Keratinocyte (primary cell): ENCODE data around the gene SLC37A1. TPM values are rescaled to one million over a fixed set of nuclear protein-coding genes. Genes with fewer than 3 reads are reported as not detected.

Source experiments
- DNase-seq: peaks from one replicate; pipeline ENCODE4 v3.0.0-alpha.2; 2011; ENCODE audit warnings: low read depth, missing footprints, low spot score
- FAIRE-seq: peaks from 2 replicates; lab custom pipeline; 2011; peaks lifted over from hg19 to GRCh38; lab: Jason Lieb, UNC
- H2AFZ ChIP-seq: 2 replicates; pipeline ENCODE4 v1.6.0; 2012; ENCODE audit warnings: low read length, control low read depth, inconsistent platforms; ENCODE audit not compliant: control insufficient read depth
- H3K27ac ChIP-seq: 2 replicates; pipeline ENCODE4 v1.5.1; 2011; ENCODE audit warnings: low read length; ENCODE audit not compliant: control insufficient read depth, insufficient read depth
- H3K27me3 ChIP-seq: 3 replicates; pipeline ENCODE4 v1.6.0; 2011; ENCODE audit warnings: low read length; ENCODE audit not compliant: control insufficient read depth, insufficient read depth; ENCODE audit errors: extremely low read depth
- H3K36me3 ChIP-seq, 2 experiments: 2 replicates in 1 of 2; 3 replicates in 1 of 2; pipeline ENCODE4 v1.5.1; 2011; ENCODE audit warnings: low read length in 2 of 2, mild to moderate bottlenecking in 1 of 2; ENCODE audit not compliant: control insufficient read depth in 2 of 2, insufficient read depth in 2 of 2; ENCODE audit errors: extremely low read depth in 1 of 2
- H3K4me1 ChIP-seq: 3 replicates; pipeline ENCODE4 v1.5.1; 2011; ENCODE audit warnings: low read length; ENCODE audit not compliant: control insufficient read depth, insufficient read depth; ENCODE audit errors: extremely low read depth
- H3K4me2 ChIP-seq: 3 replicates; pipeline ENCODE4 v1.6.0; 2011; ENCODE audit warnings: low read depth, low read length; ENCODE audit not compliant: control insufficient read depth, insufficient read depth; ENCODE audit errors: extremely low read depth
- H3K4me3 ChIP-seq, 3 experiments: fragments of 200-600 bp in 1 of 3; sonication (generic) in 1 of 3; 2 replicates in 2 of 3; 3 replicates in 1 of 3; pipeline ENCODE4 v1.5.1; 2011 to 2016; ENCODE audit warnings: low read length in 3 of 3, mild to moderate bottlenecking in 3 of 3, control low read depth in 2 of 3, inconsistent platforms in 1 of 3, low read depth in 1 of 3, mixed read lengths in 1 of 3, mixed run types in 1 of 3, moderate library complexity in 1 of 3; ENCODE audit not compliant: control insufficient read depth in 2 of 3, insufficient read depth in 2 of 3; ENCODE audit errors: extremely low read depth in 1 of 3
- H3K79me2 ChIP-seq: 2 replicates; pipeline ENCODE4 v1.6.0; 2012; ENCODE audit warnings: low read length; ENCODE audit not compliant: control insufficient read depth, insufficient read depth
- H3K9ac ChIP-seq: 3 replicates; pipeline ENCODE4 v1.6.0; 2011; ENCODE audit warnings: low read length; ENCODE audit not compliant: control insufficient read depth, insufficient read depth; ENCODE audit errors: extremely low read depth
- H3K9me1 ChIP-seq: 3 replicates; pipeline ENCODE4 v1.6.0; 2011; ENCODE audit warnings: low read length; ENCODE audit not compliant: control insufficient read depth, insufficient read depth; ENCODE audit errors: extremely low read depth
- H3K9me3 ChIP-seq: 2 replicates; pipeline ENCODE4 v1.5.1; 2012; ENCODE audit warnings: low read depth, low read length; ENCODE audit not compliant: control insufficient read depth
- H4K20me1 ChIP-seq: 3 replicates; pipeline ENCODE4 v1.6.0; 2011; ENCODE audit warnings: low read length; ENCODE audit not compliant: control insufficient read depth, insufficient read depth; ENCODE audit errors: extremely low read depth
- CTCF ChIP-seq, 3 experiments: IDR thresholded peaks in 1 of 3; conservative IDR thresholded peaks in 1 of 3; optimal IDR thresholded peaks in 1 of 3; 2 replicates in 2 of 3; 3 replicates in 1 of 3; pipeline versions ENCODE3 to v1.5.1; 2011; ENCODE audit warnings: low read length in 3 of 3, mild to moderate bottlenecking in 3 of 3, moderate library complexity in 2 of 3, control low read depth in 1 of 3, inconsistent platforms in 1 of 3; ENCODE audit not compliant: insufficient read depth in 2 of 3; ENCODE audit errors: extremely low read depth in 1 of 3
- EZH2 ChIP-seq: IDR thresholded peaks from one replicate; pipeline ENCODE4 v1.6.1; 2012; ENCODE audit warnings: inconsistent platforms, mild to moderate bottlenecking, low read length, moderate library complexity
- dilution Hi-C: fragments of 300-500 bp; cut with MboI; formaldehyde crosslinking; loops from one replicate; pipeline ENCODE4 v1.7.0; 2020; ENCODE audit warnings: low sequenced_read_pairs; ENCODE audit not compliant: extremely low pct_ligation_motif_present
- polyA plus RNA-seq, 5 experiments: library from polyadenylated mRNA; depleted of rRNA in 3 of 5; stranded (reverse) in 3 of 5; stranded (forward) in 1 of 5; unstranded in 1 of 5; fragments of >200 nt; gene quantifications; 1 replicate in 1 of 5; 2 replicates in 3 of 5; 3 replicates in 1 of 5; pipeline versions ENCODE4 v1.2.1 to v1.2.3, GENCODE V29; 2011 to 2012; ENCODE audit warnings: missing spikeins in 2 of 5, low read depth in 1 of 5, low replicate concordance in 1 of 5

SLC37A1 gene
- polyA plus RNA-seq, 1 donor (not counting 4 experiments of a cell fraction or from before 2014, with no cell fraction given): 4.1 TPM

DNA sequence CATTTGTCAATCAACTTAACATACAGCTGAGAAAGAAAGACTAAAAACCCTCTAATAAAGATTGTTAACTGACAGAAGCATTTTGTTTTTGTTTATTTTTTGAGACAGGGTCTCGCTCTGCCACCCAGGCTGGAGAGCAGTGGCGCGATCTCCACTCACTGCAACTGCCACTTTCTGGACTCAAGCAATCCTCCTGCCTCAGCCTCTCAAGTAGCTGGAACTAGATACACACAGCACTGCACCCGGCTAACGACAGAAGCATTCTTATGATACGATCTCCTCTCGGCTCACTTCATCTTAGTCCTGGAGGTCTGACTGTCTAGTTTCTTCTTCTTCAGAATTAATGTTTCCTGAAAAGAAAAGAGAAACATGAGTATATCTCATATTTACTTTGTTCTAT, 41.1 kb upstream of the SLC37A1 start:
- Histone ChIP-seq H3K27ac (no peak overlapping the region), H3K79me2 (no peaks in the 10 kb centered on the region), H3K4me3 (no peak overlapping the region), H3K27me3 (no peaks in the 10 kb centered on the region), H3K36me3 (no peaks in the 10 kb centered on the region), H2AFZ (no peak overlapping the region), H4K20me1 (no peaks in the 10 kb centered on the region), H3K9me3 (no peaks in the 10 kb centered on the region), H3K9ac (no peak overlapping the region), H3K9me1 (no peaks in the 10 kb centered on the region), H3K4me2 (no peak overlapping the region), H3K4me1 (peaks cover 25% of the 10 kb centered on the region)
- FAIRE-seq: no peak
- TF ChIP-seq EZH2: no peak
- DNase-seq: no peak
- dilution Hi-C loops: no loop called here

GRCh38 chr21:42473498-42474042, 40.1 kb upstream of the SLC37A1 start:
- Histone ChIP-seq H3K27me3 (no peaks in the 10 kb centered on the region), H3K9me1 (no peaks in the 10 kb centered on the region), H4K20me1 (no peaks in the 10 kb centered on the region), H3K9me3 (no peaks in the 10 kb centered on the region), H3K4me1 (peaks cover 22% of the 10 kb centered on the region), H3K36me3 (no peaks in the 10 kb centered on the region), H3K27ac (peak overlapping the region; percentile 38), H3K4me3 (no peak overlapping the region), H3K79me2 (no peaks in the 10 kb centered on the region), H2AFZ (peak overlapping the region; percentile 82), H3K9ac (peak overlapping the region; percentile 38), H3K4me2 (peak overlapping the region; percentile 45)
- TF ChIP-seq EZH2 (no peak), CTCF (optimal IDR thresholded peaks at IDR 0.05 in 1 of 3, IDR thresholded peaks at IDR 0.05 in 1 of 3, conservative IDR thresholded peaks at IDR 0.05 in 1 of 3; ENCODE audit: extremely low read depth in 1 of 3, insufficient read depth in 2 of 3, low read length in 3 of 3) (no peak)
- dilution Hi-C loops: no loop called here
- DNase-seq (no peak), FAIRE-seq (no peak)
